Hepatocyte (in vitro differentiated cells): ENCODE results near the gene USP20.

ENCODE experiments used
- CTCF ChIP-seq: fragments of 200-600 bp; sonication (generic); IDR thresholded peaks from 2 replicates; pipeline ENCODE4 v1.5.1; 2016; ENCODE audit warnings: antibody characterized with exemption, mild to moderate bottlenecking; ENCODE audit not compliant: poor library complexity
- EZH2phosphoT487 ChIP-seq: fragments of 200-600 bp; sonication (generic); IDR thresholded peaks from one replicate; pipeline ENCODE4 v1.6.1; 2018; ENCODE audit warnings: antibody characterized with exemption, mild to moderate bottlenecking, low read depth, moderate library complexity; ENCODE audit not compliant: unreplicated experiment, severe bottlenecking

- no peak for TF ChIP-seq CTCF
- TF ChIP-seq EZH2phosphoT487 = no peak
Observed at GRCh38 chr9:129845373-129845772, 10.1 kb downstream of the USP20 start.
